Osteocyte (in vitro differentiated cells): ENCODE measurements around the gene GSK3B. TPM values are rescaled to one million over a fixed set of nuclear protein-coding genes. Genes with fewer than 3 reads are reported as not detected.

Experiments used
- DNase-seq: peaks from one replicate; pipeline ENCODE4 v3.0.0; 2021; ENCODE audit warnings: mixed read lengths; ENCODE audit not compliant: unreplicated experiment; ENCODE audit errors: extremely low spot score
- H3K27ac Mint-ChIP-seq: one replicate; pipeline ENCODE4 v1.8.0; 2021; ENCODE audit warnings: mild to moderate bottlenecking, mixed read lengths; ENCODE audit not compliant: unreplicated experiment
- H3K27me3 Mint-ChIP-seq: one replicate; pipeline ENCODE4 v1.8.0; 2021; ENCODE audit warnings: mixed read lengths; ENCODE audit not compliant: unreplicated experiment
- H3K36me3 Mint-ChIP-seq: one replicate; pipeline ENCODE4 v1.8.0; 2021; ENCODE audit warnings: mixed read lengths; ENCODE audit not compliant: unreplicated experiment
- H3K4me1 Mint-ChIP-seq: one replicate; pipeline ENCODE4 v1.8.0; 2021; ENCODE audit warnings: mixed read lengths; ENCODE audit not compliant: unreplicated experiment
- H3K4me3 Mint-ChIP-seq: one replicate; pipeline ENCODE4 v1.8.0; 2021; ENCODE audit warnings: mild to moderate bottlenecking, moderate library complexity, mixed read lengths; ENCODE audit not compliant: unreplicated experiment
- H3K9me3 Mint-ChIP-seq: one replicate; pipeline ENCODE4 v1.8.0; 2021; ENCODE audit warnings: mixed read lengths; ENCODE audit not compliant: unreplicated experiment
- total RNA-seq: library from RNA; stranded (reverse); gene quantifications from 2 replicates; pipeline ENCODE4 v1.2.1, GENCODE V29; 2021
- TF ChIP-seq, protein P1 (sequence below): fragments of 200-600 bp; sonication (generic); IDR thresholded peaks from 2 replicates; pipeline ENCODE4 v1.5.0; 2021; ENCODE audit warnings: antibody characterized with exemption, mild to moderate bottlenecking, moderate library complexity

The GSK3B gene
- total RNA-seq, 1 donor from 2014 or later = 80.0 TPM

DNA sequence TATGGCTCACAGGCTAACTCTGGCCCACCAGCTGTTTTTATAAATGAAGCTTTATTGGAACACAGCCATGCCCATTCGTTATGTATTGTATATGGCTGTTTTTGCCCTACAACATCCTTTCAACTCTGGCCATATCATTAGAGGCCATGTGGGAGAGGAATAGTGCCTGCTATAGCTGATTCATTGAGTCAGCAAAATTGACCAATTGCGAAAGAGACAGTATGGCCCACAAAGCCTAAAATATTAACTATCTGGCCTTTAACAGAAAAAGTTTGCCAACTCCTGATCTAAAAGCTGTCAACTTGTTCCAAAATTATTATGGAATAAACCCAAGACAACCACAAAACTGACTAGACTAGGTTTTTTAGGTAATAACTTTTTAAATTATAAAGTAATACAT lies 311.0 kb downstream of the GSK3B start:
- no peak for DNase-seq
- no peak overlapping the region for H3K4me3 Mint-ChIP-seq
- H3K36me3 Mint-ChIP-seq = no peaks in the 10 kb centered on the region
- no peak overlapping the region for H3K27ac Mint-ChIP-seq
- TF ChIP-seq, protein P1, sequence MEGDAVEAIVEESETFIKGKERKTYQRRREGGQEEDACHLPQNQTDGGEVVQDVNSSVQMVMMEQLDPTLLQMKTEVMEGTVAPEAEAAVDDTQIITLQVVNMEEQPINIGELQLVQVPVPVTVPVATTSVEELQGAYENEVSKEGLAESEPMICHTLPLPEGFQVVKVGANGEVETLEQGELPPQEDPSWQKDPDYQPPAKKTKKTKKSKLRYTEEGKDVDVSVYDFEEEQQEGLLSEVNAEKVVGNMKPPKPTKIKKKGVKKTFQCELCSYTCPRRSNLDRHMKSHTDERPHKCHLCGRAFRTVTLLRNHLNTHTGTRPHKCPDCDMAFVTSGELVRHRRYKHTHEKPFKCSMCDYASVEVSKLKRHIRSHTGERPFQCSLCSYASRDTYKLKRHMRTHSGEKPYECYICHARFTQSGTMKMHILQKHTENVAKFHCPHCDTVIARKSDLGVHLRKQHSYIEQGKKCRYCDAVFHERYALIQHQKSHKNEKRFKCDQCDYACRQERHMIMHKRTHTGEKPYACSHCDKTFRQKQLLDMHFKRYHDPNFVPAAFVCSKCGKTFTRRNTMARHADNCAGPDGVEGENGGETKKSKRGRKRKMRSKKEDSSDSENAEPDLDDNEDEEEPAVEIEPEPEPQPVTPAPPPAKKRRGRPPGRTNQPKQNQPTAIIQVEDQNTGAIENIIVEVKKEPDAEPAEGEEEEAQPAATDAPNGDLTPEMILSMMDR = no peak
- H3K4me1 Mint-ChIP-seq = peaks cover 5% of the 10 kb centered on the region
- no peaks in the 10 kb centered on the region for H3K9me3 Mint-ChIP-seq
- no peaks in the 10 kb centered on the region for H3K27me3 Mint-ChIP-seq

DNA sequence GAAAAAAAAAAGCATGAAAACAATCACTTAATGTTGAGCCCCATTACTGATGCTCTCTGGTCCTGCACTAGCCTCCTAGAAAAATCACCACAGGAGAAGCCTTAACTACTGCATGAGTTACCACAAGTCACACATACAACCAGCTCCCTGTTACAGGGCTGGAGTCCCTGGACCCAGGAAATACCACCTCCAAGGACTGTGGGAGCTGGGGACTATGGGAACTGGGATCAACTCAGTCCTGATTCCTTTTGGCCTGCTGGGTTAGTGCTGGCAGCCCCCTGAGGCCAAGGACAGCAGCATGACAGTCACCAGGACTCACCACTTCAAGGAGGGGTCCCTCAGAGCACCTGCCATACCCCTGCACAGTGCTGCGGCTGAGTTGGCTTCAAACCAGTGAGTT lies 311.8 kb downstream of the GSK3B start:
- Mint-ChIP-seq H3K27me3 (no peaks in the 10 kb centered on the region), H3K4me3 (no peak overlapping the region), H3K9me3 (no peaks in the 10 kb centered on the region), H3K36me3 (no peaks in the 10 kb centered on the region), H3K4me1 (peaks cover 5% of the 10 kb centered on the region), H3K27ac (no peak overlapping the region)
- no peak for DNase-seq
- TF ChIP-seq, protein P1 = no peak

DNA sequence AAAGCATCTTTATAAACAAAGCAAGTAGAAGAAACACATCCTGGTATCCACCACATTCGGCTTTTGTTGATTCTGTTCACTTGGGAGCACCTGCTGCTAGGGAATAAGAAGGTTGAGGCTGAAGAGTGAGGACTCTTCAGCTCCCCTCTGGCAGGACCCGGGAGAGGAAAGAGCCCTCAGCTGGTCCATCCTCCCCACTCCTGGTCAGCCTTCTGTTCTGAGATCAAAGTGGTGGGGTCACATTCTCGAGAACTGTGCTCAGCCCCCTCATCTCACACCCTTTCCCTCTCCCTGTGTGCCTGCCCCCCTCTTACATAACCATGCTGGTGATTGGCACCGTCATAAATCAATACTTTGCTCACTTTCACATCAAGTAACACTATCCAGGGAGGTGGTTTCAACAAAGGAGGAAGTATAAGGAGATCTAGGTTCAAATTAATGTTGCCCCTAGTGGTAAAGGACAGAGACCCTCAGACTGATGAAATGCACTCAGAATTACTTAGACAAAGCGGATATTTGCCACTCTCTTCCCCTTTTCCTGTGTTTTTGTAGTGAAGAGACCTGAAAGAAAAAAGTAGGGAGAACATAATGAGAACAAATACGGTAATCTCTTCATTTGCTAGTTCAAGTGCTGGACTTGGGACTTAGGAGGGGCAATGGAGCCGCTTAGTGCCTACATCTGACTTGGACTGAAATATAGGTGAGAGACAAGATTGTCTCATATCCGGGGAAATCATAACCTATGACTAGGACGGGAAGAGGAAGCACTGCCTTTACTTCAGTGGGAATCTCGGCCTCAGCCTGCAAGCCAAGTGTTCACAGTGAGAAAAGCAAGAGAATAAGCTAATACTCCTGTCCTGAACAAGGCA lies 312.7 kb downstream of the GSK3B start, which contains the start of gene NR1I2:
Gene NR1I2 (plus strand): TSS at position 772 of the 869 bp plus-strand sequence.
- Mint-ChIP-seq H3K27ac (no peak within 1 kb of the TSS), H3K36me3 (peaks cover under 1% of the 10 kb centered on the region), H3K4me1 (peaks cover 5% of the 10 kb centered on the region), H3K4me3 (no peak within 1 kb of the TSS), H3K9me3 (peaks cover 2% of the 10 kb centered on the region), H3K27me3 (no peaks in the 10 kb centered on the region)
- TF ChIP-seq, protein P1 = no peak
- no peak for DNase-seq

DNA sequence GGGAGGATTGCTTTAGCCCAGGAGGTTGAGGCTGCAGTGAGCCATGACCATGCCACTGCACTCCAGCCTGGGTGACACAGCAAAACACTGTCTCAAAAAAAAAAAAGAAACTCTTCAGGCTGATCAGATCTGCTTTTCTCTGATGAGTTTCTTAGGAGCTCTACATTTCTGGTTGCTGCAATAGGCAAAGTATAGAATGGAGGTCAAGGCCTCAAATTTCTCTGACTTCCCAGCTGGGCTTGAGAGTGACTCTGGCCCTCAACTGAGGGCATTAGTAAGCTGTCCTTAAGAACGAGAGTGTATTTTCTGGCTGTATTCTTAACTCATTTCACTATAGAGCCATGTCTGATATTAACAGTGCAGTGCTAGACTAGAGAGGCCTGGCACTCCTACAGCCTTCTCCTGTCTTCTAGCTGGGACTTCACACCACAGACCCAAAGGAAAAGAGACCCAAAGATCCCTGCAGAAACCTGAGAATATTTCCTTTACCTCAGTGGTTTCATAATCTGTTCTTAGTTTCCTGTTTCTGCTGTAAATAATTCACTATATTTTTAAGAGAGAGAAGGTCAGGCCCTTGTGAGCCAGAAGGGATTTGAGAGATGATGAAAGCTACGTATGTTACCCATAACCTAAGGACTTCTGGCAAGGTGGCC lies 314.4 kb downstream of the GSK3B start:
- Mint-ChIP-seq H3K36me3 (peaks cover 8% of the 10 kb centered on the region), H3K27me3 (no peaks in the 10 kb centered on the region), H3K4me3 (no peak overlapping the region), H3K4me1 (peaks cover 5% of the 10 kb centered on the region), H3K9me3 (peaks cover 12% of the 10 kb centered on the region), H3K27ac (no peak overlapping the region)
- TF ChIP-seq, protein P1 = no peak
- DNase-seq = no peak

DNA sequence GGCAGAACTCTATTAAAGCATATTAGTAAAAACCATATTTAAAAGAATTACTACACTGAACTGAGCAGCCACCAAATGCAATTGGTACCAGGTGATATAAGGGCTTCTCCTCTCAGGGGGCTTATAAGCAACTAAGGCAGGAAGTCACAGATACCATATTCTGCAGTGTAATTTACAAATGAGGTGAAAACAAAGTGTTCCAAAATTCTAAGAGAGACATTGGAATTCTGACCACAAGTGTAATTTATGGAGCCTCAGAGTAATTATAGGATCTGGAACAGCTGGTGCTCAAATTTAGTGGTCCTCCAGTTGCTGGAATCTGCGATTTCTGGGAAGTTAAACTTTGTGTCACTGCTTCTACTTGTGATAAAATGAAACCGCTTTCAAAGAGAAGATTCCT lies 315.4 kb downstream of the GSK3B start:
- Mint-ChIP-seq H3K36me3 (peaks cover 8% of the 10 kb centered on the region), H3K27ac (no peak overlapping the region), H3K4me3 (no peak overlapping the region), H3K4me1 (peaks cover 5% of the 10 kb centered on the region), H3K9me3 (peaks cover 12% of the 10 kb centered on the region), H3K27me3 (no peaks in the 10 kb centered on the region)
- TF ChIP-seq, protein P1 = no peak
- no peak for DNase-seq
